Ovary (tissue), 1 donor: ENCODE data around the gene ARHGAP33.

ENCODE experiments used
- EP300 ChIP-seq: sonication (generic); formaldehyde crosslinking; IDR thresholded peaks from one replicate; pipeline ENCODE4 v1.6.1; 2017; ENCODE audit warnings: antibody characterized with exemption
- POLR2A ChIP-seq: fragments of 450-650 bp; IDR thresholded peaks from one replicate; pipeline ENCODE4 v1.6.1; 2017; ENCODE audit warnings: antibody characterized with exemption, mild to moderate bottlenecking, moderate library complexity

DNA sequence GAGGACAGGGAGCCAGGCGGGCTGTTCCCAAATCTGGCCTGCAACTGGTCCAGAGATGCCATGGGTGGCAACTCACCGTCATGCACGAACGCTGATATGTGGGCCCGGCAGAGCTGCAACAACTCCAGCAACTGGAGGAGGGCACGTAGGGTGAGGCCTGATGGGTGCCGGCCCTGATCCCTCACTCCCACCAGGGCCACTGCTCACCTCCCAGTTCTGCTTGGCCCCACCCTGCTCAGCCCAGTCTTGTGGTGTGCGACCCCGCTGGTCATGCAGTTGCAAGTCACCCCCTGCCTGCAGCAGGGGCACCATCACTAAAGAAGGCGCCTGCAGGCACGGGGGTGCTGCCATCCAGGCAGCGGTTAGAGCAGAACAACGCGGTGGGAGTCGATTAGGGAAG, 16.9 kb downstream of the ARHGAP33 start:
- no peak for TF ChIP-seq EP300
- TF ChIP-seq POLR2A: no peak
